Esophagus muscularis mucosa (tissue), 4 donors: ENCODE results near the gene CPED1. TPM values are rescaled to one million over a fixed set of nuclear protein-coding genes. Genes with fewer than 3 reads are reported as not detected.

ENCODE experiments used
- DNase-seq: peaks from one replicate; pipeline ENCODE4 v3.0.0-alpha.2; 2017; ENCODE audit errors: extremely low spot score
- H3K27ac ChIP-seq, 4 donors: fragments of 200-600 bp; sonication (generic); replicated peaks in 1 of 4; 1 replicate in 3 of 4; 2 replicates in 1 of 4; pipeline ENCODE4 v1.5.1; 2016 to 2019; ENCODE audit warnings: mild to moderate bottlenecking in 1 of 4
- H3K27me3 ChIP-seq, 4 donors: fragments of 200-600 bp; sonication (generic); one replicate each; pipeline versions ENCODE4 v1.5.1 to v1.6.0; 2016 to 2019
- H3K36me3 ChIP-seq, 4 donors: fragments of 200-600 bp; sonication (generic); one replicate each; pipeline ENCODE4 v1.5.1; 2016 to 2019
- H3K4me1 ChIP-seq, 4 donors: fragments of 200-600 bp; sonication (generic); one replicate each; pipeline ENCODE4 v1.5.1; 2016 to 2019
- H3K4me3 ChIP-seq, 4 donors: fragments of 200-600 bp; sonication (generic); 1 replicate in 2 of 4; 2 replicates in 2 of 4; pipeline ENCODE4 v1.5.1; 2016 to 2019; ENCODE audit warnings: mild to moderate bottlenecking in 4 of 4, moderate library complexity in 1 of 4
- H3K9me3 ChIP-seq, 4 donors: fragments of 200-600 bp; sonication (generic); 1 replicate in 3 of 4; 2 replicates in 1 of 4; pipeline ENCODE4 v1.5.1; 2016 to 2019
- EP300 ChIP-seq: sonication (generic); formaldehyde crosslinking; IDR thresholded peaks from one replicate; pipeline ENCODE4 v1.6.1; 2017; ENCODE audit warnings: antibody characterized with exemption
- POLR2A ChIP-seq: fragments of 450-650 bp; IDR thresholded peaks from one replicate; pipeline ENCODE4 v1.6.1; 2017; ENCODE audit warnings: antibody characterized with exemption, moderate library complexity, mild to moderate bottlenecking, low read depth
- POLR2AphosphoS5 ChIP-seq, 2 donors: sonication (generic); formaldehyde crosslinking; IDR thresholded peaks; one replicate each; pipeline ENCODE4 v1.6.1; 2017; ENCODE audit warnings: antibody characterized with exemption in 2 of 2
- WGBS: methylation state at CpG from one replicate; pipeline ENCODE4 v1.1.5; 2018; 5-methylcytosine and 5-hydroxymethylcytosine counted together
- intact Hi-C: fragments of 100-400 bp; cut with DNase I; formaldehyde crosslinking; loops from one replicate; pipeline ENCODE4 v1.15.1; 2023
- total RNA-seq, 4 donors: library from RNA; depleted of rRNA; stranded (reverse); fragments of >200 nt; gene quantifications; one replicate each; pipeline versions ENCODE4 v1.1.0 to v1.2.1, GENCODE V29; 2016
- TF ChIP-seq, protein P1 (sequence below), 3 experiments: fragments of 200-600 bp in 2 of 3; fragments of 450-650 bp in 1 of 3; sonication (generic) in 2 of 3; IDR thresholded peaks; one replicate each; pipeline ENCODE4 v1.5.1; 2017 to 2019; ENCODE audit warnings: antibody characterized with exemption in 3 of 3, mild to moderate bottlenecking in 2 of 3, moderate library complexity in 1 of 3

Gene CPED1
- total RNA-seq, 4 donors from 2014 or later: 28.1 to 81.8 (median 32.0) TPM

DNA sequence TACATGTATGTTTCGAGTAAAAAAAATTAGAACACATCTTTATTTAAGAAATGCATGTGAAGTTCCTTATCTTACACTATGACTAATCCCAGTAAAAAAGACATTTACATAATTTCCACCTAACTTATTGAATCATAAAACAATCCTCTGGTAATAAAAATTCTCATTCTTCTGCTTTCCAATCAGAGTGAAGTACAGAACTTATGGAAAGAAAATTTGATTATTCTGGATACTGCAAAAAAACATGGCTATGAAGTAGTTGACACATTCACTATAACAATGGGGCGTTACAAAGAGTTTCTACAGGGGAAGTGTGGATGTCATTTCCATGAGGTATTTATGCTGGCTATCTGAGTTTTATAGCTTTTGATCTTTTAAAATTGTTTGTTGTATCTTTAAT lies 282.6 kb downstream of the CPED1 start:
- H3K4me1 ChIP-seq: no peaks in the 10 kb centered on the region
- no peak overlapping the region for H3K27ac ChIP-seq
- H3K4me3 ChIP-seq: no peak overlapping the region
- intact Hi-C loops: no loop called here
- H3K9me3 ChIP-seq: no peaks in the 10 kb centered on the region
- TF ChIP-seq EP300: no peak
- no peak for TF ChIP-seq POLR2A
- TF ChIP-seq, protein P1, sequence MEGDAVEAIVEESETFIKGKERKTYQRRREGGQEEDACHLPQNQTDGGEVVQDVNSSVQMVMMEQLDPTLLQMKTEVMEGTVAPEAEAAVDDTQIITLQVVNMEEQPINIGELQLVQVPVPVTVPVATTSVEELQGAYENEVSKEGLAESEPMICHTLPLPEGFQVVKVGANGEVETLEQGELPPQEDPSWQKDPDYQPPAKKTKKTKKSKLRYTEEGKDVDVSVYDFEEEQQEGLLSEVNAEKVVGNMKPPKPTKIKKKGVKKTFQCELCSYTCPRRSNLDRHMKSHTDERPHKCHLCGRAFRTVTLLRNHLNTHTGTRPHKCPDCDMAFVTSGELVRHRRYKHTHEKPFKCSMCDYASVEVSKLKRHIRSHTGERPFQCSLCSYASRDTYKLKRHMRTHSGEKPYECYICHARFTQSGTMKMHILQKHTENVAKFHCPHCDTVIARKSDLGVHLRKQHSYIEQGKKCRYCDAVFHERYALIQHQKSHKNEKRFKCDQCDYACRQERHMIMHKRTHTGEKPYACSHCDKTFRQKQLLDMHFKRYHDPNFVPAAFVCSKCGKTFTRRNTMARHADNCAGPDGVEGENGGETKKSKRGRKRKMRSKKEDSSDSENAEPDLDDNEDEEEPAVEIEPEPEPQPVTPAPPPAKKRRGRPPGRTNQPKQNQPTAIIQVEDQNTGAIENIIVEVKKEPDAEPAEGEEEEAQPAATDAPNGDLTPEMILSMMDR (IDR thresholded peaks at IDR 0.05): no peak
- TF ChIP-seq POLR2AphosphoS5 (IDR thresholded peaks at IDR 0.05): no peak
- H3K36me3 ChIP-seq: peaks cover 0 to 41% (median 17%) of the 10 kb centered on the region in 4 donors
- no peak for DNase-seq
- WGBS: 85% methylated on average over 2 of the region's 2 CpGs
- H3K27me3 ChIP-seq: no peaks in the 10 kb centered on the region

DNA sequence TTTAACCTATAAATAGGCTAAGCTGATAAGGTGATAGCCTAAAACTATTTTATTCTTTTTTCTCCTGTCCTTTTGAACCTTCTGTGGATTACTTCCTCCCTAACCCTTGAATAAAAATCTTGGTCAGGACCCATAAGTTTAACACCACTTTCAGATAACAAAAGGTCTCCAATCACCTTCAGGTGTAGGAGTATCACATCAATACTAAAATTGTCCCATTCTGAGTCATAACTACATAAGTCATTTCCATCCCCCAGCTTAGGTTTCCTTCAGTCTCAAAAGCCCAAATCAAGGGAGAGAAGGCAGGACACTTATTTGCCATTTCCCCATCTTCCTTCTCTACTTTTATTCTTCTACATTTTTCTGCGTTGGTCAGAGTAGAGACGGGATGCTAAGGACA lies 283.4 kb downstream of the CPED1 start:
- no peaks in the 10 kb centered on the region for H3K4me1 ChIP-seq
- H3K27ac ChIP-seq: no peak overlapping the region
- H3K4me3 ChIP-seq: no peak overlapping the region
- WGBS: 94% methylated on average over 2 of the region's 2 CpGs
- no peaks in the 10 kb centered on the region for H3K27me3 ChIP-seq
- DNase-seq: no peak
- TF ChIP-seq, protein P1 (IDR thresholded peaks at IDR 0.05): no peak
- no peak for TF ChIP-seq EP300
- no peak for TF ChIP-seq POLR2AphosphoS5 (IDR thresholded peaks at IDR 0.05)
- no peak for TF ChIP-seq POLR2A
- peaks cover 0 to 33% (median 14%) of the 10 kb centered on the region in 4 donors for H3K36me3 ChIP-seq
- no peaks in the 10 kb centered on the region for H3K9me3 ChIP-seq
- intact Hi-C loops: no loop called here

DNA sequence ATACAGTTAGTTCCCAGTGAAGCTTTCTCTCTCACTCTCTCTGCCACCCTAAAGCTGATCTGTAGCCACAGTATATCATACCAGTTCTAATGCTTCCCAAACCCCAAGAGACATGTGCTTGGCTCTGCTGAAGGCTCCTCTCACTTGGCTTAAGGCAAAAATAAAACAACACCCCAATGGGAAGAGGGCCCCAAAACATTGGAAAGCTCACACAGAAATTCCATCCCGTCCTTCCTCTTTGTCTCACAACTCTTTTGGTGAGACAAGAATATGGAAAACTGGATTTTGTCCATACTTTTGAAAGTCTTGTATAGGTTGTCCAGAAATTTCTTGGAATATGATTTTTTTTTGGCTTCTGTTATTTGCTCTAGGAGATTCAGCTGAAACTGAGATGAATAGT lies 284.2 kb downstream of the CPED1 start:
- no peaks in the 10 kb centered on the region for H3K9me3 ChIP-seq
- TF ChIP-seq, protein P1 (IDR thresholded peaks at IDR 0.05): no peak
- TF ChIP-seq EP300: no peak
- no peak for TF ChIP-seq POLR2AphosphoS5 (IDR thresholded peaks at IDR 0.05)
- no peak for TF ChIP-seq POLR2A
- no peak for DNase-seq
- intact Hi-C loops: no loop called here
- H3K27me3 ChIP-seq: no peaks in the 10 kb centered on the region
- no peaks in the 10 kb centered on the region for H3K4me1 ChIP-seq
- H3K4me3 ChIP-seq: no peak overlapping the region
- H3K36me3 ChIP-seq: peaks cover 0 to 25% (median 11%) of the 10 kb centered on the region in 4 donors
- no peak overlapping the region for H3K27ac ChIP-seq
- 69% methylated on average over 1 of the region's 1 CpG for WGBS

DNA sequence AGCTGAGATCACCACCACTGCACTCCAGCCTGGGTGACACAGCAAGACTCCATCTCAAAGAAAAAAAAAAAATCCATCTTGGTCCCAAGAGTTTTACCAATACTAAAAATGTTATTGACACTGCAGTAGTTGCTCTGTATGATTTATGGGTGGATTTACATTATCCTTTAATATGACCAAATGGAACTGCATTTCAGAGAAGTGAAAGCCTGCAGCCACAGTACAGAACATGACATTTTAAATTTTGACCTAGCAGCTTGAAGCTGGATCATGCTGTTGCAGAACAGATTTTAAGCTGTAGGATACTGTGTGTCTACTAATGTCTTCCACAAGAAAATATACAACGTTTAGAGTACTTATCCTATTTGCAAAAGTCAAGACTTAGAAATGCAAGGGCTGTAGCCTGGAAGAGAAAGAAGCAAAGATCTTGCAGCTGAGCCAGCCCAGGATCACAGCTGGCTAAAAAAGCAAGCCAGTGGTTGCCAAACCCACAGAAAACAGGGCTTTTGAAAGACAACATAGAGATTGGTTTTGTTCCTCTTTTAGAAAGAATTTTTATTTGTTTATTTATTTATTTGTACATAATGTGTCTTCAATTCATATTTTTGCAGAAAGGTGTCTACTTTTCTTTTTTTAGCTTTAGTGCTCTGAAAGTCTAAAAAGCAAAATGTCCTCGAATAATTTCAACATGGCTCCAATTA lies 285.1 kb downstream of the CPED1 start:
- no peak for DNase-seq
- no peak overlapping the region for H3K4me3 ChIP-seq
- H3K36me3 ChIP-seq: peaks cover 0 to 16% (median 7%) of the 10 kb centered on the region in 4 donors
- H3K9me3 ChIP-seq: no peaks in the 10 kb centered on the region
- peaks cover 0 to 5% (median 4%) of the 10 kb centered on the region in 4 donors for H3K4me1 ChIP-seq
- intact Hi-C loops: no loop called here
- no peak overlapping the region for H3K27ac ChIP-seq
- WGBS: 56% methylated on average over 2 of the region's 2 CpGs
- TF ChIP-seq POLR2AphosphoS5 (IDR thresholded peaks at IDR 0.05) (no peak), POLR2A (no peak), EP300 (no peak)
- TF ChIP-seq, protein P1 (IDR thresholded peaks at IDR 0.05): no peak
- H3K27me3 ChIP-seq: no peaks in the 10 kb centered on the region

DNA sequence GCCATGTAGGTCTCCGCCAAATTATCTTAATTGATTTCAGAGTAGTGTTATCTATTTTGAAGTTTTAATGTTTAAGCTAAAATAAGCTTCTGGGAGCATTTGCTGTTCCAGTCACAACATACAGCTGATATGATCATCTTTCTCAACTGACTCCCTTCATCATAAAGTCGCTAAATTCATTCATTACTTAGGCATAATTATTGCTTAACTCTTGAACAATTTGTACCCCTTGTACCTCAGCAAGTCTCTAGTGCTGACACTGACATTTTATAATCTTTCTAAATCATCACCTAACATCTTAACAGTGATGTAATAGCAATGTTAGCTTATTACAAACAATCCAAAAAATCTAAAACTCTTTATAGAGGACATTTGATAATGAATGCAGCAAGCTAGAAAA lies 286.0 kb downstream of the CPED1 start:
- Histone ChIP-seq H3K9me3 (no peaks in the 10 kb centered on the region), H3K27ac (no peak overlapping the region), H3K27me3 (no peaks in the 10 kb centered on the region), H3K4me3 (no peak overlapping the region), H3K36me3 (peaks cover 0 to 9% (median 2%) of the 10 kb centered on the region in 4 donors), H3K4me1 (peaks cover 0 to 7% (median 4%) of the 10 kb centered on the region in 4 donors)
- intact Hi-C loops: no loop called here
- no peak for DNase-seq
- 80% methylated on average over 2 of the region's 2 CpGs for WGBS
- TF ChIP-seq EP300 (no peak), POLR2A (no peak), POLR2AphosphoS5 (IDR thresholded peaks at IDR 0.05) (no peak)
- TF ChIP-seq, protein P1 (IDR thresholded peaks at IDR 0.05): no peak
